NCI-H82 treated with DMSO at 0.1 percent for 48 hours (cell line): ENCODE measurements around the gene NOX3.
"Not testable (repeated sequence)": the region's sequence is repeated elsewhere in the genome, so short reads cannot be mapped to it uniquely, and the experiment has no call there.

Source experiments
- DNase-seq: peaks from one replicate; lab custom pipeline; 2025; ENCODE audit not compliant: unreplicated experiment; lab: John Stamatoyannopoulos, UW

NOX3 gene

DNA sequence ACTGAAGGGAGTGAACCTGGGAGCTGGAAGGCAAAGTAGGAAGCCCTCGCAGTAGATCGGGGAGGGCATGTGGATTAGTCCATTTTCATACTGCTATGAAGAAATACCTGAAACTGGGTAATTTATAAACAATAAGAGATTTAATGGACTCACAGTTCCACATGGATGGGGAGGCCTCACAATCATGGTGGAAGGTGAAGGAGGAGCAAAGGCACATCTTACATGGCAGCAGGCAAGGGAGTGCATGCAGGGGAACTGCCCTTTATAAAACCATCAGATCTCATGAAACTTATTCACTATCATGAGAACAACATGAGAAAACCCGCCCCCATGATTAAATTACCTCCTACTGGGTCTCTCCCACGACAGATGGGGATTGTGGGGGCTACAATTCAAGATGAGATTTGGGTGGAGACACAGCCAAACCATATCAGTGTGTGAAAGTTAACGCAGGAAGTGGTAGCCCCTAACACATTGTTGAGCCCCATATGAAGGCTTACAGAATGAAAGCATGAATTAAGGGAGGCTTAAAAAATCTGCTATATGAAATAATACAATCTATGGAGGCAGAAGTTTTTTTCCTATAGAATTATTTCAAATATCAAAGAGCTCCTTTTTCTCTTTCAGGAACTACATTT, 15.5 kb upstream of the NOX3 start:
- DNase-seq, result not testable (repeated sequence)

DNA sequence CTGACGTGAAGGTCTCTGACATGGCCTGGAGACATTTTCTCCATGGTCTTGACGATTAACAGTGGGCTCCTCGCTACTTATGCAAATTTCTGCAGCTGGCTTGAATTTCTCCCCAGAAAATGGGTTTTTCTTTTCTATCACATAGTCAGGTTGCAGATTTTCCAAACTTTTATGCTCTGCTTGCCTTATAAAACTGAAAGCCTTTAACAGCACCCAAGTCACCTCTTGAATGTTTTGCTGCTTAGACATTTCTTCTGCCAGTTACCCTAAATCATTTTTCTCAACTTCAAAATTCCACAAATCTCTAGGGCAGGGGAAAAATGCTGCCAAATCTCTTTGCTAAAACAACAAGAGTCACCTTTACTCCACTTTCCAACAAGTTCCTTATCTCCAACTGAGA, 12.9 kb upstream of the NOX3 start:
- DNase-seq, result not testable (repeated sequence)

DNA sequence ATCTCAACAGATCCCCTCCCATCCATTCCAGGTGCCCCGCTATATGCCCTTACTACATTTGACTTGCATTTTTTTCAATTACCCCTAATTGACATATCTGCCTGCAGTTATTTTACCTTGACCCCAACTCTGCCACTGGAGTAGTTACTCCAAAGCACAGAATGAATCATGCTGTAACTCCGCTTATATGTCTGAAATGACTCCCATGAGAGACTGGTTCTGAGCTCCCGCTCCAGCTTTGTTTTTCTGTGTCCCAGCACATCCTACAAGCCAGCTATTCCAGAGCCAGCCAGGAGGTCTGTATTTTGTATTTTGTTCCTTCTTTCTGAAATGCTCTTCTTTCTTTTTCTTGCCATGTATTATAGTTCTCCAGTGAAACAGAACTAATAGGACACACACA, 10.9 kb upstream of the NOX3 start:
- no peak for DNase-seq

DNA sequence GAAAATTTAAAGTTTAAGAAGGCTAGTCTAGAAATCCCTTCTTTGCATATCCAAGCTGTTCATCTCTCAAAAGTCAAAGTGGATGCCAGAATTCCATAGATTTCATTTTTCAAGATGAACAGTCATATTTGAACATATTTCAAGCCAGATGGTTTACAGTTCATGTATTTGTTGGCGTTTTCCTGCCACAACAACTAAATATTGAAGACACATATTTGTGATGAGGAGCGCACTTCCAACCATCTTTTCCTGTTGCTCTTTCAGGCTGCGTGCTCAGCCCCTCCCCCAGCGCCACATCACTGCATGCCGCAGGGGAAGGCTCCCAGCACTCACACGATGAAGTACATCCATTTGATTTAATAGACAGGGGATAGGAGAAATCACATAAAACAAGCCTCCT, 5.9 kb upstream of the NOX3 start:
- no peak for DNase-seq

DNA sequence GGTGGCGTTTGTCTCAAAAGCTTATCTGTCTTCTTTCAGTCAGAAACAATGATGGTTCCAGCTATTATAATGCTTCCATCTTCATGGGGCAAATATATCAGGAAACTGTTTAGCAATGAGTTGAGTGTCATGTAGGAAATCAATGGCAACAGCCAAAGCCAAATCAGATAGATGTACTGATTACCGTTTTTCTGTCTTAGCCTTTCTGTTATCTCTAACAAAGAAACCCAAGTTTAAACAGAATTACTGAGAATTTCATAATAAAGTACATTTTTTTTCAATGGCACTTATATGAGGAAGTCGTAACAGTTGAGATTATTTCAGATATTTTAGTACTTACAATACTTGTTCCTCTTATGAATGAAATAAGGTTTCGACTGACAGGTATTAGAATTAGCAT, 1.2 kb downstream of the NOX3 start:
- DNase-seq, result no peak

DNA sequence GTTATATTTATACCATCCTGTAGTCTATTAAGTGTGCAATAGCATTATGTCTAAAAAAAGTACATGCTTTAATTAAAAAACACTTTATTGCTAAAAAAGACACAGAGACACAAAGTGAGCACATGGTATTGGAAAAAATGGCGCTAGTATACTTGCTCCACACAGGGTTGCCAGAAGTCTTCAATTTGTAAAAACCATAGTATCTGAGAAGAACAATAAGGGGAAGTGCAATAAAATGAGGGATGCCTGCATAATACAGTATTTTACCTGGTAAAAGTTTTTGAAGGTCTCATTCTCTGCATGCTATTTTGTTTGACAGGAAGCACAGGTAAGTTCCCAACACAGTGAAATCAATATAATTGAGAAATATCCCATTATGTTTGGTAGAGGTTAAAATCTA, 1.6 kb downstream of the NOX3 start:
- no peak for DNase-seq

DNA sequence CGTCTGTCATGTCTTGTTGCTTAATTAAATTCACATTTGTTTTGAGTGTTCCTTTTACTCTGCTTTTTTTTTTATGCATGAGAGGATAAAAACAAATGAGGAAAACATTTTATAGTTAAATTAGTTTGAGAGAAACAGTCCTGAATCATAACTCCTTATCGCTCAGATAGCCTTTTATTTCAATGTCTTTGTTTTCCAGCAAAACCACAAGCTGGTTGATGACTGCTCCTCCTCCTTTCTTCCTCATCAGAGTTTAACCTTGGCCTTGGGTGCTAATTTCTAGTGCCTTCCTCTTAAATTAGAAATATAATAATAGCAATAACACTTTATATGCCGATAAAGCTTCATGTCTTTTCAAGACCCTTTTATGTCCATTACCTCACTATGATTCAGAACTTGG, 3.1 kb downstream of the NOX3 start:
- DNase-seq, result no peak

DNA sequence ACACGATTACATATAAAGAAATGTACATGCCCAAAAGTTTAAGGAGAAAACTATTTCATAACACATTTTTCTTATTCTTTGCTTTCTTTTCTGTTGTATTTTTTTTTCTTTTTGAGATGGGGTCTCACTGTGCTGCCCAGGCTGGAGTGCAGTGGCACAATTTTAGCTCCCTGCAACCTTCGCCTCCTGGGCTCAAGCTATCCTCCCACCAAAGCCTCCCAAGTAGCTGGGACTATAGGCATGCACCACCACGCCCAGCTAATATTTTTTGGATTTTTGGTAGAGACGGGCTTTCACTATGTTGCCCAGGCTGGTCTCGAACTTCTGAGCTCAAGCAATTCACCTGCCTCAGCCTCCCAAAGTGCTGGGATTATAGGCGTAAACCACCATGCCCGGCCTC, 4.1 kb downstream of the NOX3 start:
- not testable (repeated sequence) for DNase-seq

DNA sequence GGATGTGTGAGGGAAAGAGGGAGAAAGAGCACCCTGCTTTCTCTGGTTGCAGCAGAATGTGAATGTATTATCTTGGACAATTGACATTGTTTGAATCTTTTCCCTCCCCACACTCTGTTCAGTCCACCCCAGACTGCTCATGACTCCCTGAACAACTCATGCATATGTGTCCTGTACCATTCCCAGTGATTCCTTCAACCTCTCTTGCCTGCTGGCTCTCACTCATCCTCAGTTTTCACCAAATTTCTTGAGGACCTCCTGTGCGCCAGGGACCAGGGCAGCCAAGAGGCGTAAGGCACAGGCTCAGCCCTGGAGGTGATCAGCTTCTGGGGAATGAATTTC, 5.4 kb downstream of the NOX3 start:
- no peak for DNase-seq

DNA sequence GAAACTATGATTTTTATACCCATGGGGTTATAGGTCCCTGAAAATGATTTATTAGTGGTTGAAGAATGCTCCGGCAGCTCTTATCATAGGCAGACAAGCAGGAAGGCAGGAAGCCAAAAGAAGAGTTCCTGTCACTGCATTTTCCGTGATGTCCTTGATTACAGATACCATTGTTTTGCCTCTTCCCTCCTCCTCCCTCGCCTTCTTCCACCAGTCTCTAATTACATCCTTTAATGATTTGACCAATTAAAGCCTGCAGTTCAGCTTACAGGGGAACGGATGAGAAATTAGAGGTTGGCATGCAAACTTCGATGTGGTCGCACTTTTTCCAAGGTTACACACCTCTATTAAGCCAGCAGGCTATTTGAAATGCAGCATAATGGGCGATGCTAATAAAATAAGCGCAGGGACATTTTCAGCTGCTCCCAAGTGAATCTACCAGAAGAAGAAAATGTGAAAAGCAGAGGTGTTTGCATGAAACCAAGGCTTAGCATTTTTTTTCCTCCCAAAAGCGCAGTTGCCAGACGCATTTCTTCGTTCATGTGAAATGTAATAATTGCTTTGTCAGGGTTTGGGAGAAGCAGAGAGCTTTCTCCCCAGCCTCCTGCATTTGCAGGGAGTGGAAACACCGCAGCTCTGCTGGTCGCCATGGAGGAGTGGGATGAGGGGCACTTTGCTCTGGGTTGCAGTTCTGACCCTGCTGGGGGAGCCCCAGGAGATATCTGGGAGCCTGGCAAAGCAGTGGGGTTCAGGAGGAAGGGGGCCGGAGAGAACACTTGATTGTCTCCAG, 6.0 kb downstream of the NOX3 start:
- no peak for DNase-seq

DNA sequence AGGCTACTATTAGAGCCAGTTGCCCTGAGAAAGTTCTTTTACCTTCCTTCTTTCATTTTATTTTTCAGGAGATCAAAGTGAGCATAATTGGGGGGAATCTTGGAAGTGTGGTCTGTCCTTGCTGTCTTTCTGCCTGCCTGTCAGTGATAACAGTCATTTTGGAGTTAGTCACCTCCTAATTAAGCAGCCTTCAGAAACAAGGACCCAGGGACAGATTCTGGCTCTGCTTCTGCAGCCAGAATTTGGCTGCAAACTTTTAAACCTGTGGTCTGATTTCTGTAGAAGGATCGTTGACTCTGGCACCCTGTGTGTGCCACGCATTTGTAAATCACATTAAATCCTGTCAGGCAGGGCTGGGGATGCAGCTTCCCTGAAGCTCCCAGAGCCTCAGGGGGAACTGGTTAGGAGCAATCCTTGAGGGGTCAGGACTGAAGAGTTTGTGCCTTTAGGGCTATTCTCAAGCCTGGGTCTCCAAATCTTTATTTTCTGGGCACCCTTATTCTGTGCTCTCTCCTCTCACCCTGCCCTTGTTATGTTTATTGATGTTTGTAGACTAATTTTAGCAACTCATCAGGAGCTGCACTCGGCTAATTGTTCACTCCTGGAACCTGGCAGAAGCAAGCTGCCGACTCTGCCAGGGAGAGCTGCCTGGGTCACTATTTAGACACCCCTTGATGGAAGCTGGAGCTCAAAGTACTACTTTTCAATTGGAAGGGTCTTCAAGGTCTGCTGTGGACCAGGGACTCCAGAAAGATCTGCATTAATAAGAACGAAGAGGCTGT, 6.8 kb downstream of the NOX3 start:
- DNase-seq, result no peak

DNA sequence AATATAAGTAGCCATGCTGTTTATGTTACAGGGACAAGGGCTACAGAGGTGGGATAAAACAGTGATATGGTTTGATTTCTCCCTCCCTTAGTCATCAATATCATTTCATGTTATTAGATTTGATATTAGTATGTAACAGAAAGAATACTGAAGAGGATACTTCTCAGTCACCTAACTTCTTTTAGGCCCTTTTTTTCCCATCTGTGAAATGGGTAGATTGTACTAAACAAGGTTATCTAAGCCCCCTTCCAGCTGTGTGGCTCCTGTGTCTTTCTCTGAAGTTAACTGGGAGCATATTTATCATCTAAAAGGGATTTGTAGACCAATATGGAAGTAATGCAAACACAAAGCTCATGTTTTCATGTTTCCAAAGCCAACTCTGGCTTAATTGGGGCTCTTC, 7.7 kb downstream of the NOX3 start:
- DNase-seq, result no peak

DNA sequence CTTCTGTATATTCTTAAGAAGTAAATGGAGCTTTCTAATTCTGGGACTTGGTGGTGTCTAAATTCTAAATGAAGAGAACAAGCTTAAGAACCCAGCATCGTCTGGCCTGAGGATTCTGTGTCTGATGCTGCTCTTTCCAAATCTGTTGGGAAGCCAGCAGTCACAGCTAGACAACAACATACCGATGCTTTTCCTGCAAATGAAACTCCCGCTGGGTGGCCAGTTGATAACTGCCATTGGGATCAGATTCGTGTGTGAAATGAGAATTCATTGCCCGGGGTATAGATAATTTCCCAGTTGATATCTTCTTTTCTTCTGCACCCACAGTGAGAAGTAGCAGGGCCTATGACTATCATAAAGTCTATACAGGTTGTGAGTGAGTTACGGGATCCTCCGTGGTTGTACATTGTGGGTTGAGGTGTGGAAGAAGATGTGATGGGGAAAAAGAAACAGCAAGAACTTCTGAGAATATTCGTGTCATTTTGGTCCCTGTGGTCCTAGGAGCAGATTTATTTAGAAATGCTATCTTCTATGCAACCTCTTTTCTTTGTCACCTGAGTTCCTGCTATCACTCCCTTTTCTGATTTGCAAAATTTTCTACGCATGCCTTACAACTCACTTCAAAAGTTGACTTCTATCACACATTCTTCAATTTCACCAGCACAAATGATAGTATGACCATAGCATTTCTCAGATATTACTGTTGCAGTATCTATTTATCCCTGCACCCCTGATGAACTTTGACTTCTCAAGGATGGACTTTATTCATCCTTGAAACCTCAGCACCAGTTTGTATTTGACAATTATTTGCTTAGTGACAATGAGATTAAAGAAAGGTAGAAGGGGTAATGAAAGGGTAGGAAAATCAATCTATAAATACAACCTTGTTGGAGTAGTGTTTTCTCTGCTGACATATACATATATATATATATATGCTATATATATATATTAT, 10.4 kb downstream of the NOX3 start:
- DNase-seq, result no peak

DNA sequence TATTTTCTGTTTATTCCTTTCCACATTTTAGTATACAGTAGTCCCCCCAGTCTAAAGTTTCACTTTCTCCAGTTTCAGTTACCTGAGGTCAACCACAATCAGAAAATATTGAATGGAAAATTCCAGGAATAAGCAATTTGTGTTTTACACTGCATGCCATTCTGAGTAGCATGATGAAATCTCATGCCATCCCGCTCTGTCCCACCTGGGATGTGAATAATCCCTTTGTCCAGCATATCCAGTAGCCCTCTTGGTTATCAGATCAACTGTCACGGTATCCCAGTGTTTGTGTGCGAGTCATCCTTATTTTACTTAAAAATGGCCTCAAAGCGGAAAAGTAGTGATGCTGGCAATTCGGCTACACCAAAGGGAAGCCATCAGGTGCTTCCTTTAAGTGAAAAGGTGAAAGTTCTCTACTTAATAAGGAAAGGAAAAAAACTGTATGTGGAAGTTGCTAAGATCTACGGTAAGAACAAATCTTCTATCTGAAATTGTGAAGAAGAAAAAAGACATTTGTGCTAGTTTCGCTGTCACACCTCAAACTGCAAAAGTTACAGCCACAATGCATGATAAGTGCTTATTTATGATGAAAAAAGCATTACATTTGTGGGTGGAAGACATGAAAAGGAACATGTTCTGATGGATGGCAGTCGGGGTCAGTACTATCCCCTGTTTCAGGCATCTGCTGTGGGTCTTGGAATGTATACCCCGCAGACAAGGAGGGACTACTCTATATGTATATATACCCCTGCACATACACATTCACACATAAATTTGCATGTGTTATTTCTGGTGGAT, 11.3 kb downstream of the NOX3 start:
- DNase-seq, result no peak

DNA sequence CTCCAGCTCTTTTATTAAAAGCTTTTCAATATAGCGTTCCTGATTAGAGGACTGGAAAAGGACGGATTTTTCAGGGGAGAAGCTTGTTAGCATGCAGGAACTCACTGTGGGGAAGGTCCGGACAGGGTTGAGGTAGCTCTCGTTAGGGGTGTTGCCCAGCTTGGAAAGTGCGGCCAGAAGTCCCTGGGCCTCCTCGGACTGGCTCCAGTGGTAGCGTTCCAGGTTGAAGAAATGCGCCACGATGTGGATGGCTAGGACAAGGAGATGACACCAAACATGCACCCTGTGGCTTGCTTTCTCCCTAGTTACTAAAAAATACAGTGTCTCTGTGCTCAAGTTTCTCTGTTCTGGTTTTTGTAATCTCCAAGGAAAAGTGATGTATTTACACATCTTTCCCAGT, 12.5 kb downstream of the NOX3 start:
- DNase-seq, result no peak

DNA sequence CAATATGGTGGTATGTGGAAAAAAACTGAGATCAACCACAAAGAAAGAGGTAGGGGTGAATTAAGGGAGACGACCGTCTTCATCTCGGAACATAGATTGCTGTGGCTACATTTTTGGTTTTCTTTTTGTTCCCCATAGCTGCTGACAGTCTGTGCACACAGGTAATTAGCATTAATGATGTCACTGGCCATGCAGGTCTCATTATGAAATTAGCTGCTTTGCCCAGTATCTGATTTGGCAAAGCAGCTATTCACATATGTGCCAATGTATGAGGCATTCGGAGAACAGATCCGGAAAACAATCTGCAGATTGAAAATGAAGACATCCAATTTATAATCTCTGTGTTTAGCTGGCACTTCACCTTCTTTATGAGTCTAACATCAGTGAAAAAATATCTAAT, 13.1 kb downstream of the NOX3 start:
- no peak for DNase-seq

DNA sequence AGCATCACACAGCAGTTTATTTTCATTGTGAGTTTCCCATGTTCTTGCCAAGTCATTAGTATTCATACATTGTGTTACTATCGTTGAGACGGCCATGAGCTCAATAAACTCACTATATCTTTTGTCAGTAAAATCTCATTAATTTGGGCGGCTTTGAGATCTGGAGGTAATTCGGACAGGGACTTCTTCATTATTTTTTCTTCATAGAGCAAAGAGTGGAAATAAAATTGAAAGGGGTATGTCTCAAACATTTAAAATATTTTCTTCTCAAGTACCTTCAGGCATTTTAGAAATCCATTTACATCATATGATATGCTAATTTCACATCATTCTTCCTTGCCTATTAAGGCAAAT, 14.6 kb downstream of the NOX3 start:
- DNase-seq, result no peak

DNA sequence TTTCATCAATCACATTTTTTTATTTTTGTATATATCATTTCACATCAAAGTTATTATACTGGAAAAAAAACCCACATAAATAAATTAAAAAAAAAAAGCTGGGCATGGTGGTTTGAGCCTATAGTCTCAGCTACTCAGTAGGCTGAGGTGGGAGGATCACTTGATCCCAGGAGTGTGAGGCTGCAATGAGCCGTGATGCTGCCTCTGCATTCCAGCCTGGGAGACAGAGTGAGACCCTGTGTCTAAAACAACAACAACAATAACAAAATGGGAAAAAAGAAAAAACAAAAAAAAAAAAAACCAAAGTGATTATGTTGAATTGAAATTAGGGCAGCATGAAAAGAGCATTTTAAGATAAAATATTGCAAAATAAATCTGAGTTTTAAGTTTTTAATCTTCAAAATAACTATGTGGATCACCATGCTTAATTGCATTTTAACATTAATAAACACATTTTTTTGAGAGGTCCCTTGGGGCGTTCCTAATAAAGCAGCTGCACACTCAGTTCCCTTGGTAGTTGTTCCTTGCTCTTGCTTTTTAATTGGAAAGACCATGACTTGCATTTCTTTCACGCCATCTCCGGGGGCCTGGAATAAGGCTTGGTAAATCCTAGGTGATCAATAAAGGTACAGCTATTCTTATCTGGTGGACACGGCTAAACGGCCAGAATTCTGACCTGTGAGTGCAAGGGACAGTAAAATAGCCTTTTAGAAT, 15.1 kb downstream of the NOX3 start:
- DNase-seq, result no peak

DNA sequence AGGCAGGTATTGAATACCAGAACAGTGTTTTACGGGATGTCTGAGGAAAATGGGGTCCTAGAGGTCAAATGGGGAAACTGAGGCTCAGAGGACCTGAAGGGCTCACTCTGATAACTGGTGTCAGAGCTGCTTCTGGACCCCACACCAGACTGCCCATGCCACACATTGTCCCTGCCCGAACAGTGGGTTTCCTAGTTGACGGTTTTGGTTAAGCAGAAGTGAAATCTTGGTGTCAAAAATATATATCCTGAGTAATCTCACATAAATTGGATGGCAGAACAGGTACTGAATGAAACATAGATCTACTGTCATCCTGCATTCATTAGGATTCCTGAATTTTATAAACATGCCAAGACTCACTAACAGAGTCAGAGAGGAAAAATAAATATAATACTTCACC, 16.3 kb downstream of the NOX3 start:
- DNase-seq, result no peak
